ENCODE results near the gene NCAPG.

NCAPG gene

GRCh38 chr4:17877661-17878060, 66.9 kb downstream of the NCAPG start:
- DNase-seq (ENCODE audit: low spot score) = no peak

DNA sequence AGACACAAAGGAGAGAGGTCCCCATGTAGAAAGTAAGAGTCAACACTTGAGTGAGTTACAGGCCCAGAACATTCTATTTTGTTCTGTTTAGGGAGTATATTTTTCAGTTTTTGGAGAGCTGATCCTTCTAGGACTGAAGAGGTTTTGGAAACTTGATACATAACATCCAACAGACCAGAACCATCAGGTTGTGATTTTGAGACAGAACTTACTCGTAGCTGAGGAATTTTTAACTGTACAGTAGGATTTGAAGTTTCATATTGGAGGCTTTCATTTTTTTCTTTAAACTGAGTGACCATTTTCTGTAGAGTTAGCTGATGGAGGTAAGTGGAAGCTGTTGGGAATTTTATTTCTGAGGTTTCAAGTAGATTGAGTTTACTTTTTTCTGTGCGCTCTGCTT, 73.3 kb downstream of the NCAPG start:
- DNase-seq (ENCODE audit: low spot score) = no peak

DNA sequence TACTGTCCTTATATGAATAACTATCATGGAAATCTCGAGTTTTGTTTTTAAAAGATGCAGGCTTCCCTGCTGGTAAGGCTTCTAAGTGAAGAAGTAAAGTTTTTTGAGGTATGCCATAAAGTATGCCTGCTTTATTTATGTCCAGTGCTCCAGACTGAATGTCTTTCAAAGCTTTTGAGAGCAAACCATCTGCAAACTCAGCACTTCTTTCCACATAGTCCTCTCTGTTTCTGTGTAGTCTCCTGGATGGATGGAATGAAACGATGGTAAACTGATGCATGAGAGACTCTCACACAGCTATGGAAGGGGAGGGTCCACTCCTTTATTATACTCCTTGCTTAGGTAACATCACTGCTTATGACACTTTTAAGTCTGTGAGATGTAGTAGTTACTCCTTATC, 73.7 kb downstream of the NCAPG start:
- DNase-seq (ENCODE audit: low spot score) = no peak

DNA sequence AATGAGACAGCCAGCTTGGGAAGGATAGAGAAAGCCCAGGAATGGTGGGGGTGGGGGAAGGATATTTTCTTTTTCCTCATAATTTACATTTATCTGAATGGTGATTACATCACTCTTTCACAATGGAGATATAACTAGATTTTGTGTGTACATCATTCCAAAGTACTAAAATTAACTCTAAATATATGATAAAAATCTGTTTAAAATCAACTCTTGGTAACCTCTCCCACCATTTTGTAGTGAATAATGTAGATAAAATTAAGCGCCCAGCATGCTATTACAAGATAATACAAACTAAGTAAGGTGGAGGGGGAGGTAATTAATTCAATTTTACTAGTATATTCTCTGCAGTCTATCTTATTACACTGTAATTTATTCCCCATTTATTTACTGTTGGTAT, 78.9 kb downstream of the NCAPG start:
- DNase-seq (ENCODE audit: low spot score) = no peak

DNA sequence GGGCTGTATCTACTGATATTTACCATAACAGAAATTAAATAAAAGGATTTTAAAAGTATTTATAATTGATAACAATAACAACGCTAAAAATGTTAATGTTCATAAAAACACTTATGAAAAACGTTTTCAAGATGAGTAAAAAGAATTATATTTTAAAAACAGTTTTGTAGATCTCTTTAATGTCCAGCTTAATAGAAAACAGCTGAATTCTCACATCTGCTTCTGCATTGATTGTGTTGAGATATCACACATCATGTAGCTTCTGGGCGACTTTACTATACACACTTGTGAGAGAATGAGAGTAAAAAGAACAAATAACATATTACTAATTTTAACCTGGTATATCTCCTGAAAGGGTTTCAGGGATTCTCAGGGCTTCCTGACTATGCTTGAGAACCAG, 83.6 kb downstream of the NCAPG start:
- no peak for DNase-seq (ENCODE audit: low spot score)

Data from Ammon's horn (tissue), 1 donor.